Fibroblast of villous mesenchyme (primary cell): ENCODE measurements around the gene HACD1. TPM values are rescaled to one million over a fixed set of nuclear protein-coding genes. Genes with fewer than 3 reads are reported as not detected.

ENCODE experiments used
- small RNA-seq: library from RNA; depleted of rRNA; stranded (forward); fragments of <200 nt; gene quantifications from one replicate; pipeline ENCODE3, GENCODE V24; 2012
- total RNA-seq: library from RNA; depleted of rRNA; stranded (reverse); fragments of >200 nt; gene quantifications from 2 replicates; pipeline ENCODE4 v1.2.3, GENCODE V29; 2012

HACD1 gene
- total RNA-seq, 1 donor: 102 TPM

Small RNA genes lying within 50 kb of the gene (small RNA-seq; reads per million reads assigned to genes)
- gene AC069542.2: not detected

Other genes starting within 250 kb of the HACD1 start
- gene ST8SIA6, start 162.8 kb downstream of the HACD1 start, total RNA-seq: not detected in 2 replicates
- gene STAM, start 26.8 kb upstream of the HACD1 start, total RNA-seq: 38.0 and 46.6 TPM in 2 replicates
- under 0.01 TPM in 2 replicates for gene TMEM236, start 134.8 kb upstream of the HACD1 start, total RNA-seq
- under 0.01 TPM in 1 of 2 replicates, not detected in the other for gene MRC1, start 192.0 kb upstream of the HACD1 start, total RNA-seq